NCI-H128 (cell line): Measurements from ENCODE around the gene RAB21.
"Not testable (repeated sequence)": the region's sequence is repeated elsewhere in the genome, so short reads cannot be mapped to it uniquely, and the experiment has no call there.

ENCODE experiments used
- DNase-seq: peaks from one replicate; lab custom pipeline; 2025; ENCODE audit not compliant: unreplicated experiment; lab: John Stamatoyannopoulos, UW

Gene RAB21

DNA sequence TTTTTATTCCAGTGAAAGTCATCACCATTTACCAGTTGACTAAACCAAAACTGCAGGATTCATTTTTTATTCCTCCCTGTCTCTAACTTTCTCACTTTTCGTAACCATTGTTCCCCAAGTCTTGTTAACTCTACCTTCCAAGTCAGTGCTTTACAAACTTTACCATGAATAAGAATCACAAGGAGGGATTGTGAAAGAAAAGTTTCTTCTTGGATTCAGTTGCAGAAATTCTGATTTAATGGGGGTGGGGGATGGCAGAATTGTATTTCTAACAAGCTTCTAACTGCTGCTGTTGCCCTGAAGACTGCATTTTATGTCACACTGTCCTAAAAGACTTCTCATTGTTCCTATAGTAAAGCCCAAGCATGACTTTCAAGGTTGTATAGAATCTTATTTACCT lies 5.0 kb upstream of the RAB21 start:
- DNase-seq = no peak

DNA sequence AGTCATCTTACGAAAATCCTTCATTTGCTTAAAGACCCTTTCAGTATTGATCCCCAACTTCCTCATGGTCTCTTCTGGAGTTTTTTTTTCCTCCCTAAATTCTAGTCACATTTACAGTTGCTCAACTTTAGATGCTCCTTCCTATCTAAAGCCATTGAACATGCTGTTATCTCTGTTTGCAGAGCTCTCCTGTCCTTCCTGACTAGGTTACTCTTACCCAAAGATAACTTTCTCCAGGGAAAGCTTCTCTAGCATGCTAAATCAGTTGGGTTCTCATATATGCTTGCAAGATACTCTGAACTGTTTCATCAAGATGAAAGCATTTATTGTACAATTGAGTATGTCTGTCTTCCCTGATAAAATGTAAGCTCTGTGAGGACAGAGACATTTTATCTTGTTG lies 1.8 kb upstream of the RAB21 start:
- no peak for DNase-seq

DNA sequence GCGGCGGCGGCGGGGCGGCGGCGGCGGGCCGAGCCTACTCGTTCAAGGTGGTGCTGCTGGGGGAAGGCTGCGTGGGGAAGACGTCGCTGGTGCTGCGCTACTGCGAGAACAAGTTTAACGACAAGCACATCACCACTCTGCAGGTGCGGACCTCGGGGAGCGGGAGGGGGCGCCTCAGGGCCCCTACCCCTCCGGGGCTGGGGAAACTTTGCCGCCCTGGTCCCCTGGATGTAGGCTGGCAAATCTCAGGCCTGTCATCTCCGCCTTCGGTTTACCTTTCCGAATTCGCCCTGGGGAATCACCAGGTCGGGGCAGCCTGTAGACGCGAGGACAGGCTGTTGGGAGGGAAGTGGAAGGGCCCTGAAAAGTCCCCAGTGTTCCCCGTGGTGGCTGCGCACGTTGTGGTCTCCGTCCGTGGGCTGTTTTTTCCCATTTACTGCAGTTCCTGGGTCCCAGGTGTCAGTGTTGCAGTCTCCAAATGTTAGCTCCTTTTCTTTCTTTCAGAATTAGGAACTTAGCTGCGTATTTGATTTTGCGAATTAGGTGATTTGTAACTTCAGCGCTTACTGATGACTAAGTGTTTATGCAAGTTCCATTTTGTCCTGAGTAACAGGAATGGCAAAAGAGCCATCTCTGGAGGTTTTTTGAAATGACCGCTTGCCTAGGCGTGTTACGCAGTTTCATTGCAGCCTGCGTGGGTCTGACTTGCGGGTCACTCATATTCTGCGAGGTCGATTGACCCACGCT lies 656 bp downstream of the RAB21 start:
- DNase-seq = no peak

DNA sequence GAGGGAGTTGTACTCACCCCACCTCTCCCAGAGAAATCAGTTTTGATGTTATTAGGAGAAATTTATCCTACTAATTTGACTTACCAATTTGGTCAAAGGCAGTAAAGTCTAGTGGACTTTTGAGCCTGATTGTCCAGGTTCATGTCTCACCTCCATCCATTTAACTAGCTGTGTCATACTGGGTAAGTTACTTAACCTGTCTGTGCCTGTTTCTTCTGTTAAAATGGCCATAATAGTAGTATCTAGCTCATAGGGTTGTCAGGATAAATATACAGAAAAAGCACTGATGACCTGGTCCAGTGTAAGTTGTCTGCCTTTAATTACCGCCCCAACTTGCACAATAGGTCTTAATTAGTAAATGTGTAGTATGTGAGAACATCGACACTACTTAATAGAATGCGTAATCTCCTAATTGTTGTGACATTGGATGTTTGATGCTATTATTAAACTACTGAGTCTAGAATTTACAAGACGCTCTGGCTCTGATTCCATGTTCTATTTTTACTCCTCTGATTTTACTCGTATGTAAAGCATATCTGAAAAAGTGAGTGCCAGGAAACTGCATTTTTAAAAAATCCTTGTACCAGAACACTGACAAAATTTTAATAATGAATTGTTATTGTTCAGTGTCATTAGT lies 1.5 kb downstream of the RAB21 start:
- no peak for DNase-seq

DNA sequence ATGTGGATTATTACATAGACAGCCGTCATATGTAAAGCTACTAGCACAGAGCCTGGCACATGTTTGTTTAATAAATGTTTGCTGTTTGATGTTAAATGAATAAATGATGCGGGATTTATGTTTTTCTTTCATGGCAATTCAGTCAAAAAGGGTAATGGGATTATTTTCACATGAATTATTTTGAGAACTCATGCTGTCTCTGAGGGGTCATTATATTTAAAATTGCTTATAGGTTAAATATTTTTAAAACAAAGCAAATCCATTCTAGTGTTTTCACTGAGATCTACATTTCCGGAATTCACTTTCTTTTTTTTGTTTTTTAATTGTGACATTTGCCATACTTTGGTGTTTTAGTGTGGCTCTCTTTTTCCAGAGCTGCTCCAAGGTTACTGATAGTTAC lies 5.3 kb downstream of the RAB21 start:
- no peak for DNase-seq

DNA sequence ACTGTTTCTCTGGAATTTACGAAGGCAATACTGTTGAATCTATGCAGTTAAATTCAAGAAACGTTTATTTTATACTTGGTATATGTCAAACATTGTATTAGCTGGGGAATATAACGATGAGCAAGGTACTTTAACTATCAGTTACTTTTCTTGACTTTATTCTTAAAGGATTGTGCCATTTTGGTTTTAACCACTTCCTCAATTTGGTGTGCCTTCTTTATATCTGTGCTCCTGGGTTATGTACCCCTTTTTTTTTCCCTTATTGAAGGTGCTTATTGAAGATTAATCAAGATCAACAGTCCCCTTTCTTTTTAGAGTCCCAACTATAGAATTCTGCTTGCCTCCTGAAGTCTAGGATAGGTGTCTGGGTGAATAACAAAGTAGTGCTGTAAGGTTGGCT lies 5.8 kb downstream of the RAB21 start:
- DNase-seq = no peak

DNA sequence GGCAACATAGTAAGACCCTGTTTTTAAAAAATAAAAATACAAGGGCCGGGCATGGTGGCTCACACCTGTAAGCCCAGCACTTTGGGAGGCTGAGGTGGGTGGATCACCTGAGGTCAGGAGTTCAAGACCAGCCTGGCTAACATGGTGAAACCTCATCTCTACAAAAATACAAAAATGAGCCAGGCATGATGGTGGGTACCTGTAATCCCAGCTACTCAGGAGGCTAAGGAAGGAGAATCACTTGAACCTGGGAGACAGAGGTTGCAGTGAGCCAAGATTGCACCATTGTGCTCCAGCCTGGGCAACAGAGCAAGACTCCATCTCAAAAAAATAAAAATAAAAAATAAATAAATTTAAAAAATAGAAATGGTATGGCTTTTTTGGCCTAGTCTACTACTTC lies 6.7 kb downstream of the RAB21 start:
- DNase-seq = not testable (repeated sequence)

DNA sequence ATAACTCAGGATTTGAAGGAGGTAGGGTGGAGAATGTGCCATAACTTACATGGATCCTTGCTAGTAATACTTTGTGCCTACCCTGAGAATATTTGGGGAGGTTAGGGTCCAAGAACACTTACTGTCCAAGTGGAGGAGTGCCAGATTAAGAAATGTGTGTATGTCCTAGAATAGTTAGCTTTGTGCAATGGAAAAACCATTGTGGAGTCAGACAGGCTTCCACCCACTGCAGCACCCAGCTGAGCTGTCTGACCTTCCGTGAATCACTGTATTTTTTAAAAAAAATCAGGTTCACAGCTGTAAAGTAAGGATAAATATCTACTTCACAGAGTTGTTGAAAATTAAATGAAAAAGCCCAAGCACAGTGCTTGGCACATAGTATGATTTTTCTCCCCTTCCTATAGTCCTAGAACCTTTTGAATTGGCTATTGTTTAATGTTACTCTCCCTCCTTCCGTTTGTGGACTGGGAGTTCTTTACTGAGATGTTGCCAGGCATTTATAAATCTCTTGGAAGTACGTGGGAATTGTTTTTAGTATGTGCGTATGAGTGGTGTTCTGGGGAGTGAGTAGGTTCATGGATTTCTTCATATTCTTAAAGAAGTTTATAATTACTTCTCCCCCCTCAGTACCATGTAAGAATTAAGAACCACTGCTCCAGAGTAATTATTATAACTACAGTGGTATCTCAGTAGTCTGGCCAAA lies 9.2 kb downstream of the RAB21 start:
- DNase-seq = no peak

DNA sequence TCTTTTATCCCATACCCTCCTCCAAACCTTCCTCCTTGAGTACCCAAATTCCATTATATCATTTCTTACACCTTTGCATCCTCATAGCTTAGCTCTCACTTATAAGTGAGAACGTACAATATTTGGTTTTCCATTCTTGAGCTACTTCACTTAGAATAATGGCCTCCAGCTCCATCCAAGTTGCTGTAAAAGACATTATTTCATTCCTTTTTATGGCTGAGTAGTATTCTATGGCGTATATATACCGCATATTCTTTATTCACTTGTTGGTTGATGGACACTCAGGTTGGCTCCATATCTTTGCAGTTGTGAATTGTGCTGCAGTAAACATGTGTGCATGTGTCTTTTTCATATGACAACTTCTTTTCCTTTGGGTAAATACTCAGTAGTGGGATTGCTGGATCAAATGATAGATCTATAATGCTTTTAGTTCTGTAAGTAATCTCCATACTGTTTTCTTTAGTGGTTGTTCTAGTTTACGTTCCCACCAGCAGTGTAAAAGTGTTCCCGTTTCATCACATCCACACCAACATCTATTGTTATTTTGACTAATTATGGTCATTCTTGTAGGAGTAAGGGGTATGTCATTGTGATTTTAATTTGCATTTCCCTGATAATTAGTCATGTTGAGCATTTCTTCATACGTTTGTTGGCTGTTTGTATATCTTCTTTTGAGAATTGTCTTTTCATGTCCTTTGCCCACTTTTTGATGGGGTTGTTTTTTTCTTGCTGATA lies 10.1 kb downstream of the RAB21 start:
- no peak for DNase-seq

DNA sequence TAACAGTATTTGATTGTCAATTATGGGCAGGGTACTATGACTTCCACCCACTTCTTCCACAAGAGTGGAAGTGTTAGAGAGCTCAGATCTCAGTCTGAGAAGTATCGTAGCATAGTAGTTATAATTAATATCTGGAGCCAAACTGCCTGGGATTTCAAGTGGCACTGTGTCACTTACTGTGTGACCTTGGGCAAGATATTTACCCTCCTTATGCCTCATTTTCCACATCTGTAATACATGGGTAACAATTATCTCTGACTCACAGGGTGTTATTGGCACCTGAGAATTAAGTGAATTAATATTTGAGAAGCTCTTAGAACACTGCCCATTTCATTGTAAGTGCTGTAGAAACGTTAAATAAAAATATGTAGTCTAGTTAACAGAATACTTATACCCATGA lies 11.5 kb downstream of the RAB21 start:
- DNase-seq = no peak

DNA sequence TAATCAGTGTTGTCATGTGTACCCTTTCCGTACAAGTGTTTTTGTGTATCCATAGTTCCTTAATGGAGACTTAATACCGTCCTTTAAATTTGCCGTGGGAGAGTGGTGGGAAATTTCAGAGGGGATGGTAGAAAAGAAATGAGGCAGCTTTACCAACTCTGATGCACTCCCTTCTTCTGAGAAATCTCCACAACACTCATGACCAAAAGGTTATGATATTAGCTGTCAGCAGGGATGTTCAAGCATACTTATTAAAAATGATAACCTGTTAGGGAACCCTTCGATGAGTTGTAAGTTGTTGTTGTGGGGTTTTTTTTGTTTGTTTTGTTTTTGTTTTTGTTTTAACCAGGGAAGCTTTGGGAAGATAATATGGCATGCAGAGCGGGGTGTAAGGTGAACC lies 12.5 kb downstream of the RAB21 start:
- DNase-seq = no peak

DNA sequence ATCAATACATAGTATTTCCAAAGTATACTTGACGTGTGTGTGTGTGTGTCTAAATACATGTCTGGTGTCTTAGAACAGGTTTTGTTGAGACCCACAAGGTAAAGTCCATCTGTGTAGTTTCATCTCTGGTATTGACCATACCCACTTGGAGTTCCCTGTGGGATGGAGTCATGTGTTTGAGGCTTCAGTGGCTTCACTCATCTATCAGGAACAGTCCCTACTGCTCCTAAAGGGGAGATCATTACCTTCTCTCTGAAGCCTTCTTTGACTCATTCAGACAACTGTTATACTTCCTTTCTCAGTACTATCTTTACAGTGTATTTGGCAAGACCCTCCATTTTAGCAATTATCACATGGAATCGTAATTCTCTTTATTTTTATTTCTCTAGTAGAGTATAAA lies 14.2 kb downstream of the RAB21 start:
- no peak for DNase-seq

DNA sequence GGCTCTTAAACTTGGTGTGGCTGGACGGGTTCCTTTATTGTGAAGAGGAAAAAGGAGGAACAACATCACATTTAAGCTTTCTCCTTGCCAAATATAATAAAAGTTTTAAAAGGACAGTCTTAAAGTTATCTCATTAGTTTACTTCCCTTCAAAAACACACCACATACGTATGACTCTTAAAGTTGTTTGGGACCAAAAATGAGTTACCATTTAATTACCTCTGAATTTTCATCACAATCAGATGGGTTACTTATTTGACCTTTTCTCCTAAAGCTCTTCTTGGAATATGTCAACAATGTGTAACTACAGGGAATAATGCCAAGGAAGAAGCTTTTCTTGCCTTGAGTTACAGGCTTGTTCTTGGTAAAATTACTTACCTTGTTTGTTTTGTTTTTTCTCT lies 16.4 kb downstream of the RAB21 start:
- no peak for DNase-seq

DNA sequence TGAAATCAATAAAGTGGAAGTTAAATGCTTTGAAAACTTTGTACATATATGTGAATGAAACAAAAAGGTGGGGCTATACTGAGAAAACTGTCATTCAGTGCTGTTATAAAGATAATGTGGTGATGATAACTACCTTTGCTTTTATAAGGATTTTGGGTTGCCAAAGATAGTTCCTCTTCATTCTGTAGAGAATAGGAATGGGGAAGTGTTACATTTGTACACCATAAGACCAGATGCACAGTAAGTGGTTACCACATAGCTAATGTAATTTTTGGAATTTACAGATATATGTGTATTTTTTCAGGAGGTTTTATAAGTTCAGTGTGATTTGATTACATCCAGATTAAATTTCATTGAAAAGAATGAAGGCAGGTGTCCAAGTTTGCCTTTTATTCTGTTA lies 18.1 kb downstream of the RAB21 start:
- DNase-seq = no peak

DNA sequence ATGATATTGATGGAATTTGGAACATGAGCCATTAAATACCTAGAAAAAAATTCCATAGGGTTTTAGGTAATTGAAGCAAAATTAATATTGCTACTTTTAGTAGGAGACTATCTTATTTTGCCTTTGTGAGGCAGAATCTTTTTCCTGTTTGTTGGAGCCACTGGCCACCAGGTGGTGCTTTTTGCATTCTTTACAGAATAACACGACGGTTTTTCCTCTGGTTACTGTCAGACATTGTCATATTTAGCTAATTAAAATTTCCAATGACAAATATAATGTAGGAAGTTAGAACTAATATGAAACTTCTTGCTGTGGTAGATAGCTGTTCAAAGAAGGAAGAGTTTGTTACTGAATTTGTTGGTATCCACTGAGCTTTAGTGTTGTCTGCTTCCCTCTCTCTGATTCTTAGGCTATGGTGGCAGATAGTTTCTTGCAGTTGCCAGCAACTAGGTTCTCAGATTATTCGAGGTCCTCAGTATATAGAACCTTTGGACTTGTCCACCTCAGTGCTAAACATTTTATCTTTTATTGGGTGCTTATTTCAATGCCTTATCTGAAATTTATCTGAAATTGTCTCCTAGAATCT lies 25.7 kb downstream of the RAB21 start:
- peak; percentile 11 for DNase-seq

DNA sequence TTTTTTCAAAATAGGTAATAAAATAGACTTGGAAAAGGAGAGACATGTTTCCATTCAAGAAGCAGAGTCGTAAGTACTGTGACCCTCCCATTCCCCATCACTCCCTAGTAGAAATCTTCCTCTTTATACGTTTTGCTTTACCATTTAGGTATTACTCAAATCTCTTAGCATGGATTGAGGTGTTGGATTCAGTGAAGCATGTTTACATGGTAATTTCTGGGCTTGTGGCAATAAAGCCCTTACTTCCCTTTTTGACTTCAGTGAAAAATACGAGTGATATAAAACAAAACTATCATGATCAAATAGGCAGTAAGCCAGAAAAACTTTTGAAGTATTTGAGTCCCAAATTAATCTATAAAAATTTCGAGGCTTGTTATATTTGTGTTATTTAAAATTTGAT lies 27.4 kb downstream of the RAB21 start:
- DNase-seq = no peak

DNA sequence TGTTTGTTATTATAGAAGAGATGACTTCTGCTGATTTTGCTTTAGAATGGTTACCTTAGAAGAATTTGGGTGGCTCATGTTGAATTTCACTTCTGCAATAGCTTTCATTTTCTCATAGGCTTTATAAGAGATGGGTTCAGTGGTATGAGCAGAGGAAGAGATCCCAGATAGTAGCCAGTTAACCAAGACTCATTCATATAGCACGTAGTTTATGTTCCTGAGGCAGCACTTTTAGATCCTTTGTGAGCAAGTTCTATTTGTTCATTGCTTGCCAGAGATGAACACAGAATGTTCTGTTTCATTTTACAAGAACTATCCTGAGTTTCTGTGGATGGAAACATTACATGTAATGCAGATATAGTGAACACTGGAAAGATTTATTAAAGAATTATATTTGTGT lies 32.2 kb downstream of the RAB21 start:
- no peak for DNase-seq

DNA sequence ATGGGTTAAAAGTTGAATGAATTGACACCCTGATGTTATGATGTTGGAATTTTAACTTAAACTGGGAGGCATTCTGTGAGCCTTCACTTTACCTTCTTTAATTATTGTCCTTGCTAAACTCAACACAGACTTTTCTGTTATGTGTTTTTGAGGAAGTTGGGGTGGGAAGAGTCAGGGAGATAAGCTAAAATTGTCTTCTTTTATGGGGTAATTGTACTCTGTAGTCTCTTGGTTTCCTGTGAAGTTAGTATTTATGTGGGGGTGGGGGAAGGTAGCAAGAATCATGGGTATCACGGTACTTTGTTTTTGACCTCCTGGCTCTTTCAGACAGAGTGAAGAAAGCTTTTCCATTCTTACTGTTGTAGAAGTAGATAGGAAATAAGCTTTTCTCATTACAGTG lies 32.9 kb downstream of the RAB21 start:
- no peak for DNase-seq

DNA sequence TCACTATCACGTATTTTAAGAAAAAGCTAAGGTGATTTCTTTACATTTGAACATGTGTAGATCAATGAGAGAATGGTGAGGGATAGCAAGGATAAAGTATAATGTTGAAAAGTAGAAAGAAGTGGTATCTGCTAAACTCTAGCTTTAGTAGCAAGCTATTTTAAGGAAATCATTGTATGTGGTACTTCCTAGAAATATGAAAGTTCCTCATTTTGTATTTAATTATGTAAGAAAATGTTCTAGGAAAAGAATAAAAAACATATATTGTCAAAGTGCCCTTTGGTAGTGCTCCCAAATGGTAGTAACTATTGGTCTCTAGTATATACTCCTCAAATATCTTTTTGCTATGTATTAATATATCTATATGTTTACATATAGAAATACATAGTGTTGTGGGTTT lies 35.7 kb downstream of the RAB21 start:
- DNase-seq = no peak

DNA sequence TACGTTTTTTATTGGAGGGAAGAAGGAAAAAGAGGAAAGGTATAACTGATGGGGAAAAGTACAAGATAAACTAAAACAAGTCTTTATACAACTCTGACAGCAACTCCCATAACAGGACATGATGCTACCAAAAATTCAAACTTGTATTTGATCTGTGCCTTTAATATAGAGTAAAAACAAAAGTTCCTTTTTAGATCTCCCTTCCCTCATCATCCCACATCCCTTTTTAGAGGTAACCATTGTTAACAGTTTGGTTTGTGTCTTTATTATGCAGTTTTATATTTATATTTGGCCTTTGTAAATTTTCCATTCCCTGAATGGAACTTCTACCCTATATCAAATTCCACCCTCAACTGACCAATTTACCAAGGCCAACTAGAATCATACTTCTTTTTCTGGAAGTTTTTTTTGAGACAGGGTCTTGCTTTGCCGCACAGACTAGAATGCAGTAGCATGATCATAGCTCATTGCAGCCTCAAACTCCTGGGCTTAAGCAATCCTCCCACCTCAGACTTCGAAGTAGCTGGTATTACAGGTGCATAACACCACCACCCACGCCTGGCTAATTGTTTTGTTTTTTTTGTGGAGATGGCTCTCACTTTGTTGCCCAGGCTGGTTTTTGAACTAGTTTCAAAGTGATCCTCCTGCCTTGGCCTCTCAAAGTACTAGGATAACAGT lies 36.9 kb downstream of the RAB21 start:
- DNase-seq = no peak

DNA sequence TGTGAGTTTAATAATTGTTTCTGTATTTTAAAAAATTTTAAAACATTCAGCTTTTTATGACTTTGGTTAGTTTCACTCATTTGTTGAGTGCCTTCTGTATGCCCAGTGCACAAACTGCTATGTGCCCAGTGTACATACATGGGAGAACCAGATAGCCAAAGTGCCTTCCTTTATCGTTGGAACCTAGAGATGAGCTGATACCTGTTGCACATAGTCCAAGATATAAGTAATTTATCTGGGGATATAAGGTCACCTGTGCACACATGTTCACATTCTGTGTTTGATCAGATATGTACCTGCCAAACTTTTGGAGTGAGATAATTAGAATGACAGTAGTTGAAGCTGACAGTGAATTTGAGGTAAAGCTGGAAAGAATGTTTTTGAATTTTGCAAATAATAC lies 37.9 kb downstream of the RAB21 start:
- no peak for DNase-seq
